Measurements from ENCODE around the gene LBX2.

Gene LBX2

GRCh38 chr2:74450570-74451190 is 48.7 kb downstream of the LBX2 start:
- DNase-seq, result no peak

- no peak for DNase-seq
These were observed 50.6 kb downstream of the LBX2 start for GRCh38 chr2:74448771-74449170.

Data from activated T-cell treated with anti-CD3 and anti-CD28 coated beads, Interleukin-2, amount 50 U/mL, for 48 hours (primary cell).